Measurements from ENCODE around the gene NPDC1.

Gene NPDC1

DNA sequence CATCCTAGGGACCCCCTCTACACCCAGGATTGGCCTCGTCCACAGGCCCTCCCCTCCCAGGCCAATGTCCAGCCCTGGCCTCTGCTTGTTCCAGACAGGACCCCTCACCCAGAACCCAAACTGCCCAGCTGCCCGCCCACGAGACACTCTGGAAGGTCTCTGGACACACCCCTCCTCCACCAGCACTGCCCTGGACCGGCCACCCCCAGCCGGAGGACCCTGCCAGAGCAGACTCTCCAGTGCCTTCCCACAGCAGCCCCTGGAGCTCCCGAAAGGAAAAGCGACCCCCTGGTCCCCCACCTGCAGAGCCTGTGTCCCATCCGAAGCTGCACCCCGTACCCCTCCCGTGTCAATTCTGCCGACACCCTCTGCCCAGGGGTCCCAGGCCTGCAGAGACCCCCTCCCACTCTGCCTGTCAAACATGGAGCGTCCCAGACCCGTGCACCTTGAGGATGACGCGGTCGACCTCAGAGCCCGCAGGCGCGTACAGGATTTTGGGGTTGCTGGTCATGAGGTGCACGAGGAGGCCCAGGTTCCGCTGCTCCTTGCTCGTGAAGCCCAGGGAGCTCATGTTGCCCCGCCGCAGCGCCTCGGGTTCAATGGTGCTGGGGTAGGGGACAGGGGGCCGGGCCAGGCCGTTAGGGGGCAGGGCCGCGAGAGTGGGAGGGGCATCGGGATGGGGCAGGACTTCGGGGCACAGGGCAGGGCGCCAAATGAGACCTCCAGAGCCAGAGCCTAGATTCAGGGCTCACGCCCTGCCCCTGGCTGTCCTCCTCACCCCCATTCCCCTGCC lies 25.9 kb downstream of the NPDC1 start:
- no peak for TF ChIP-seq CTCF (conservative IDR thresholded peaks at IDR 0.05; ENCODE audit: low read depth, low read length)
- Histone ChIP-seq H3K27ac (no peak overlapping the region), H3K4me1 (ENCODE audit: low read depth, poor library complexity, severe bottlenecking) (peaks cover 4% of the 10 kb centered on the region), H3K4me3 (IDR thresholded peaks at IDR 0.05; ENCODE audit: insufficient read depth, low read depth, low read length) (no peak overlapping the region), H3K79me2 (ENCODE audit: insufficient read depth, low read depth) (no peaks in the 10 kb centered on the region), H3K9ac (no peak overlapping the region), H3K27me3 (ENCODE audit: insufficient read depth, low read depth) (peaks cover 5% of the 10 kb centered on the region; the same call in 1 of the 2 replicates), H3K4me2 (no peak overlapping the region), H4K20me1 (ENCODE audit: insufficient read depth) (no peaks in the 10 kb centered on the region), H2AFZ (ENCODE audit: low read depth) (no peak overlapping the region), H3K36me3 (ENCODE audit: insufficient read depth) (no peaks in the 10 kb centered on the region)

DNA sequence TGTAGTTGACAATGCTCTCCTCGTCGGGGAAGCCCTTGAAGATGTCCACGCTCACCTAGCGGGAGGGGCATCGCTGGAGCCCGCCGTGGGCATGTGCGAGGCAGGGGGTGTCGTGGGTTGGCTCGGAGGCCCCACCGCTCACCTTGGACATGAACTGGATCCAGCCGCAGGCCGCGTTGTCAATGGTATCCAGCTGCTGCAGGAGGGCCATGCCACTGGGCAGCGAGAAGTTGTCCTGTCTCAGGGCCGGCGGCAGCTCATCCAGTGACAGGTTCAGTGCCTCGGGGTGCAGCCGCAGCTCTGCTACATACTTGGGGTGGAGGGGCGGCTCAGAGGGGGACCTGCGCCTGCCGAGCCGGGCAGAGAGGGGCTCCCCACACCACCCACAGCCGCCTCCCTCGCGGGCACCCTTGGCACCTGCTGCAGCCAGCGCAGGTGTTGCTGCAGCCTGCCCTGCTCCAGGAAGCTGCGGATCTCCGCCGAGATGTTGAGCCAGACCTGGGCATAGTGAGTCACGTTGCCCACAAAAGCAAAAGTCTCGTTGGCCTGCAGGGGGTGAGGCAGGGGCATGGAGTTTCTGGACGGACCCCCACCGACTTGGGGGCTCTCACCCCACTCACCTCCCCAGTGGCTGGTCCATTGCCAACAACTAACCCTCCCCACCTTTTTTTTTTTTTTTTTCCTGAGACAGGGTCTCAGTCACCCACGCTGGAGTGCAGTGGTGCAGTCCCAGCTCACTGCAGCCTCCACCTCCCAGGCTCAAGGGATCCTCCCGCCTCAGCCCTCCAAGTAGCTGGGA lies 27.0 kb downstream of the NPDC1 start:
- no peaks in the 10 kb centered on the region for H3K79me2 ChIP-seq (ENCODE audit: insufficient read depth, low read depth)
- H3K4me3 ChIP-seq (IDR thresholded peaks at IDR 0.05; ENCODE audit: insufficient read depth, low read depth, low read length): no peak overlapping the region
- H3K4me1 ChIP-seq (ENCODE audit: low read depth, poor library complexity, severe bottlenecking): peaks cover 4% of the 10 kb centered on the region
- H3K27ac ChIP-seq: no peak overlapping the region
- H2AFZ ChIP-seq (ENCODE audit: low read depth): no peak overlapping the region
- no peak overlapping the region for H3K9ac ChIP-seq
- no peak overlapping the region for H3K4me2 ChIP-seq
- H3K36me3 ChIP-seq (ENCODE audit: insufficient read depth): no peaks in the 10 kb centered on the region
- TF ChIP-seq CTCF (conservative IDR thresholded peaks at IDR 0.05; ENCODE audit: low read depth, low read length): no peak
- H4K20me1 ChIP-seq (ENCODE audit: insufficient read depth): no peaks in the 10 kb centered on the region
- H3K27me3 ChIP-seq (ENCODE audit: insufficient read depth, low read depth): peaks cover 5% of the 10 kb centered on the region; the same call in 1 of the 2 replicates

- Histone ChIP-seq H3K9ac (no peak overlapping the region), H3K36me3 (ENCODE audit: insufficient read depth) (no peaks in the 10 kb centered on the region), H3K27me3 (ENCODE audit: insufficient read depth, low read depth) (peaks cover 5% of the 10 kb centered on the region; the same call in 1 of the 2 replicates), H3K4me3 (IDR thresholded peaks at IDR 0.05; ENCODE audit: insufficient read depth, low read depth, low read length) (no peak overlapping the region), H2AFZ (ENCODE audit: low read depth) (no peak overlapping the region), H3K4me2 (no peak overlapping the region), H3K4me1 (ENCODE audit: low read depth, poor library complexity, severe bottlenecking) (peaks cover 4% of the 10 kb centered on the region), H4K20me1 (ENCODE audit: insufficient read depth) (no peaks in the 10 kb centered on the region), H3K79me2 (ENCODE audit: insufficient read depth, low read depth) (no peaks in the 10 kb centered on the region), H3K27ac (no peak overlapping the region)
- no peak for TF ChIP-seq CTCF (conservative IDR thresholded peaks at IDR 0.05; ENCODE audit: low read depth, low read length)
Measured at GRCh38 chr9:137017791-137018497, 28.0 kb downstream of the NPDC1 start.

DNA sequence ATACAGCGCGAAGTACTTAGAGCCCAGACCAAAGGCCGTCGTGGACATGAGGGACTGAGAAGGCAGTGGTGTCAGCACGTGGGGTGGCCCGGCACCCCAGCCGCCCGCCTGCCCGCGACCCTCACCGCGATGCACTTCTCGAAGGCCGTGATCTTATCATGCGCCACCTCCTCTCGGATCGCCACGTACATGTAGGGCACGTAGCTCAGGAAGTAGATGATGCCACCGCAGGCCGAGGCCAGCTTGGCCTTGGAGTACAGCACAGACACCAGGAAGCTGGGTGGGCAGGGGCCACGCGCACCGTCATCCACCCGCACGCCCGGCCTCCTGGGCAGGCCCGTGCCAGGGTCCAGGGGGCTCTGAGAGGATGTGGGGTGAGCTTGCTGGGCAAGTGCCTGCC lies 28.9 kb downstream of the NPDC1 start:
- Histone ChIP-seq H4K20me1 (ENCODE audit: insufficient read depth) (no peaks in the 10 kb centered on the region), H3K4me2 (no peak overlapping the region), H2AFZ (ENCODE audit: low read depth) (no peak overlapping the region), H3K36me3 (ENCODE audit: insufficient read depth) (no peaks in the 10 kb centered on the region), H3K79me2 (ENCODE audit: insufficient read depth, low read depth) (no peaks in the 10 kb centered on the region), H3K27ac (no peak overlapping the region), H3K4me3 (IDR thresholded peaks at IDR 0.05; ENCODE audit: insufficient read depth, low read depth, low read length) (no peak overlapping the region), H3K4me1 (ENCODE audit: low read depth, poor library complexity, severe bottlenecking) (no peaks in the 10 kb centered on the region), H3K9ac (no peak overlapping the region), H3K27me3 (ENCODE audit: insufficient read depth, low read depth) (peaks cover 5% of the 10 kb centered on the region; the same call in 1 of the 2 replicates)
- no peak for TF ChIP-seq CTCF (conservative IDR thresholded peaks at IDR 0.05; ENCODE audit: low read depth, low read length)
